ENCODE results near the gene ALB. TPM values are rescaled to one million over a fixed set of nuclear protein-coding genes. Genes with fewer than 3 reads are reported as not detected.

The ALB gene
- total and polyA plus RNA-seq, 2 donors (not counting 1 experiment from before 2014, with no cell fraction given): 0.24 TPM; not detected in 1

GRCh38 chr4:73448448-73449203, 44.5 kb downstream of the ALB start:
- H3K27me3 ChIP-seq (replicated peaks in 1 of 4; ENCODE audit: control extremely low read depth in 1 of 4, control insufficient read depth in 3 of 4, insufficient read depth in 4 of 4, low read length in 3 of 4): peaks cover 0 to 4% (median 0%) of the 10 kb centered on the region in 4 experiments
- TF ChIP-seq EZH2 (IDR thresholded peaks at IDR 0.05; ENCODE audit: borderline replicate concordance, insufficient read depth, low read depth, low read length, poor library complexity, severe bottlenecking) (no peak), CTCF (IDR thresholded peaks at IDR 0.05) (no peak)
- no peak overlapping the region for H3K4me2 ChIP-seq (replicated peaks; ENCODE audit: low read depth, low read length, poor library complexity, severe bottlenecking)
- intact Hi-C loops (cut with micrococcal nuclease): loop anchor here (5.0 kb wide), 1 partner anchor 746 kb away; no protein-coding TSS in a partner anchor
- Mint-ChIP-seq H3K27me3 (peaks cover 20% of the 10 kb centered on the region), H3K4me3 (no peak overlapping the region), H3K4me1 (no peaks in the 10 kb centered on the region), H3K27ac (no peak overlapping the region), H3K9me3 (ENCODE audit: insufficient read depth) (no peaks in the 10 kb centered on the region)
- CTCF ChIA-PET: interaction anchor here (1.3 kb wide), 1 partner anchor 9 kb away, joined by 3 read pairs; no protein-coding TSS in a partner anchor
- no peaks in the 10 kb centered on the region for H4K20me1 ChIP-seq (ENCODE audit: control insufficient read depth, insufficient read depth, low read length, poor library complexity, severe bottlenecking)
- WGBS (ENCODE audit: insufficient coverage): no CpG with 5 or more reads among the region's 4 CpGs
- ATAC-seq (ENCODE audit: low read depth): no peak
- H3K79me2 ChIP-seq (ENCODE audit: control insufficient read depth, insufficient read depth, low read length): no peaks in the 10 kb centered on the region
- POLR2A ChIA-PET: no interaction called here
- no peak overlapping the region for H2AFZ ChIP-seq (ENCODE audit: insufficient read depth, low read depth, low read length, poor library complexity, severe bottlenecking)
- no peaks in the 10 kb centered on the region for H3K36me3 ChIP-seq (replicated peaks in 1 of 2; ENCODE audit: control extremely low read depth in 1 of 2, control insufficient read depth in 1 of 2, extremely low read depth in 1 of 2, insufficient read depth in 2 of 2, low read length in 1 of 2)
- DNase-seq: no peak
- no peaks in the 10 kb centered on the region for H3K9me3 ChIP-seq (ENCODE audit: control extremely low read depth in 1 of 3, control insufficient read depth in 2 of 3, insufficient read depth in 1 of 3, low read length in 2 of 3)
- H3K4me1 ChIP-seq (ENCODE audit: control insufficient read depth in 2 of 2, insufficient read depth in 2 of 2, low read length in 2 of 2): no peaks in the 10 kb centered on the region
- no peak overlapping the region for H3K9ac ChIP-seq (ENCODE audit: low read length)
- H3K27ac ChIP-seq (ENCODE audit: low read length in 2 of 2): no peak overlapping the region
- no peak overlapping the region for H3K4me3 ChIP-seq (ENCODE audit: control extremely low read depth in 1 of 5, extremely low read depth in 1 of 5, insufficient read depth in 1 of 5, low read depth in 2 of 5, low read length in 4 of 5)

DNA sequence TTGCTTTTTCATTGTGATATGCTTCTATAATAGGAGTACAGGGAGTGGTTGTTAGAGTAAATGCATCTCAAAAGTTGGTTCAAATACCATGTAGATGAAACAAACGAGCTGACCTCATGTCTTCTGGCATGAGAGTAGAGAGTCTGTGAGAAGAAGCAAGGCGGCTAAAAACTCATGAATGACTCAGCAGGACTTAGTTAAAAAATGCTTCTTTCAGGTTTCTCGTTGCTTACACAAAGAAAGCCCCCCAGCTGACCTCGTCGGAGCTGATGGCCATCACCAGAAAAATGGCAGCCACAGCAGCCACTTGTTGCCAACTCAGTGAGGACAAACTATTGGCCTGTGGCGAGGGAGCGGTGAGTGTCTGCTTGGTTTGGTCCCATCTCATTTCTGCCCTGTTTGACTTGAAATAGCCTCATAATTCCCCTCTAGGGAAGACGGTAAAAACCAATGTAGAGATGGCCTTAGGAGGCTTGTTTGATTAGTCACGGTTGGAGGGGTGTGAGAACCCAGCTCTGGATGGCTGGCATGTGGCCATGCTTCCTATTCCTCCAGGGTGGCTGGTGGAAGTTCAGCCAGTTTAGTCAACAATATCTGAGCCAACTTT, 46.4 kb downstream of the ALB start:
- WGBS (ENCODE audit: insufficient coverage): 82% methylated on average over 5 of the region's 9 CpGs
- CTCF ChIA-PET: no interaction called here
- no peak overlapping the region for H3K9ac ChIP-seq (ENCODE audit: low read length)

More for the DNA sequence above, 46.4 kb downstream of the ALB start:
- H3K79me2 ChIP-seq (ENCODE audit: control insufficient read depth, insufficient read depth, low read length): no peaks in the 10 kb centered on the region
- Mint-ChIP-seq H3K27me3 (peaks cover 16% of the 10 kb centered on the region), H3K4me1 (no peaks in the 10 kb centered on the region), H3K27ac (no peak overlapping the region), H3K9me3 (ENCODE audit: insufficient read depth) (no peaks in the 10 kb centered on the region), H3K4me3 (no peak overlapping the region)
- no peak overlapping the region for H3K4me3 ChIP-seq (ENCODE audit: control extremely low read depth in 1 of 5, extremely low read depth in 1 of 5, insufficient read depth in 1 of 5, low read depth in 2 of 5, low read length in 4 of 5)
- intact Hi-C loops (cut with micrococcal nuclease): no loop called here
- ATAC-seq (ENCODE audit: low read depth): no peak
- no peaks in the 10 kb centered on the region for H3K4me1 ChIP-seq (ENCODE audit: control insufficient read depth in 2 of 2, insufficient read depth in 2 of 2, low read length in 2 of 2)
- H4K20me1 ChIP-seq (ENCODE audit: control insufficient read depth, insufficient read depth, low read length, poor library complexity, severe bottlenecking): no peaks in the 10 kb centered on the region
- no peaks in the 10 kb centered on the region for H3K9me3 ChIP-seq (ENCODE audit: control extremely low read depth in 1 of 3, control insufficient read depth in 2 of 3, insufficient read depth in 1 of 3, low read length in 2 of 3)
- H3K36me3 ChIP-seq (replicated peaks in 1 of 2; ENCODE audit: control extremely low read depth in 1 of 2, control insufficient read depth in 1 of 2, extremely low read depth in 1 of 2, insufficient read depth in 2 of 2, low read length in 1 of 2): no peaks in the 10 kb centered on the region
- POLR2A ChIA-PET: no interaction called here
- H3K4me2 ChIP-seq (replicated peaks; ENCODE audit: low read depth, low read length, poor library complexity, severe bottlenecking): no peak overlapping the region
- peaks cover 0 to 4% (median 0%) of the 10 kb centered on the region in 4 experiments for H3K27me3 ChIP-seq (replicated peaks in 1 of 4; ENCODE audit: control extremely low read depth in 1 of 4, control insufficient read depth in 3 of 4, insufficient read depth in 4 of 4, low read length in 3 of 4)
- no peak overlapping the region for H2AFZ ChIP-seq (ENCODE audit: insufficient read depth, low read depth, low read length, poor library complexity, severe bottlenecking)
- DNase-seq: no peak
- TF ChIP-seq EZH2 (IDR thresholded peaks at IDR 0.05; ENCODE audit: borderline replicate concordance, insufficient read depth, low read depth, low read length, poor library complexity, severe bottlenecking): no peak
- TF ChIP-seq CTCF (IDR thresholded peaks at IDR 0.05): no peak
- no peak overlapping the region for H3K27ac ChIP-seq (ENCODE audit: low read length in 2 of 2)
